HG03135 (cell line): ENCODE data around the gene ZNF880.
"Not testable (repeated sequence)": the region's sequence is repeated elsewhere in the genome, so short reads cannot be mapped to it uniquely, and the experiment has no call there.

ENCODE experiments used
- ATAC-seq: cut with Tn5 transposase; IDR thresholded peaks from one replicate; pipeline ENCODE4 v1.9.1; 2021; ENCODE audit warnings: mild to moderate bottlenecking, moderate library complexity; ENCODE audit not compliant: unreplicated experiment

ZNF880 gene

GRCh38 chr19:52369559-52370340 lies at the start of gene ZNF880:
Gene ZNF880 (plus strand): TSS chr19:52369923. CDS start chr19:52369966, 43 bp downstream.
- ATAC-seq, result peak; percentile 76

GRCh38 chr19:52322429-52322828 lies 47.3 kb upstream of the ZNF880 start:
- ATAC-seq, result no peak

GRCh38 chr19:52331757-52332156 lies 38.0 kb upstream of the ZNF880 start:
- ATAC-seq, result no peak

DNA sequence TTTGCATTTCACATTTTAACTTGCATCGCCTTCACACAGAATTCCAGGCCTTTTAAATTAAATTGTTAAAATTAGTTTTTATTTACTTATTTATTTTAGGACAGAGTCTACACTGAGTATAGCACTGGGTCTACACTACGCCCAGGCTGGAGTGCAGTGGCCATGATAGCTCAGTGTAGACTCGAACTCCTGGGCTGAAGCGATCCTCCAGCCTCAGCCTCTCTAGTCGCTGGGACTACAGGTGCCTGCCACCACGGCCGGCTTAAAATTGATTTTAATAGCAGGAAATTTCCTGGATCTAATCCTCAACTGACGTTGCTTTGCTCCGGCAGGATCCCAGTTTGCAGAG lies 34.0 kb upstream of the ZNF880 start:
- no peak for ATAC-seq

- peak; percentile 83 for ATAC-seq
Observed at GRCh38 chr19:52336117-52336790, 33.5 kb upstream of the ZNF880 start, which contains the start of gene ZNF610. Gene ZNF610 (plus strand): TSS chr19:52336243. CDS start chr19:52349173, 12,930 bp downstream.

DNA sequence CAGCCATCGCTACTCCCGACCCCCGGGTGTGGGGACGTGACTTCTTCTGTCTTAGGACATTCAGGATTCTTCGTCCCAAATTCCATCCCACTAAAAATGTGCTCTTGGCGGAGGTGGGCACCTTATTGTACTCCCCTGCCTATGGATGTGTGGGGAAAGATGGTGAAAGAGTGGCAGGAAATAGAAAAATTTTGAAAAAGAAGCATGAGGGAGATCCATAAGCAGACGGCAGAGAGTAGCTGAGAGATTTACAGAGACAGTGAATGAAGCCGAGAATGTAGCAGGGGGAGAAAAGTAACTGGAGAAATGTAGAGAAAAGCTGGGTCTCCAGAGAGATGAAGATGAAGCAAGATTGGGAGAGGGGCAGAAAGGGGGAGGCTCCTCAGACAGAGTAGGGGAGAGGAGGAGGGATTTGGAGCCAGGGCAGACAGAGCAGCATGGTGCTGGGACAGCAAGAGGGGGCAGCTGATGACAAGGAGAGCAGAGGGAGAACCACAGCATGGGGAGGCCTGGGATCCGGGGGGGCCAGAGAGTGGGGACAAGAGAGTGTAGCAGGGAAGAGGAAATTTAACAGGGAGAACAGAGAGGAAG lies 32.8 kb upstream of the ZNF880 start:
- no peak for ATAC-seq

DNA sequence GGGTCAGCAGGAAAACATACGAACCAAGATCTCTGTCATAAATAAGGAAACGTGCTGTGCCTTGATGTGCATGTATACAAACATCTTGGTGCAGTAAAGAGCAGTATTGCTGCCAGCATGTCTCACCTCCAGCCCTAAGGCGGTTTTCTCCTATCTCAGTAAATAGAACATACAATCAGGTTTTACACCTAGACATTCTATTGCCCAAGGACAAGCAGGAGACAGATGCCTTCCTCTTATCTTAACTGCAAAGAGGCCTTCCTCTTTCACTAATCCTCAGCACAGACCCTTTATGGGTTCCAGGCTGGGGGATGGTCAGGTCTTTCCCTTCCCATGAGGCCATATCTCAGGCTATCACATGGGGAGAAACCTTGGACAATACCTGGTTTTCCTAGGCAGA lies 30.7 kb upstream of the ZNF880 start:
- not testable (repeated sequence) for ATAC-seq

GRCh38 chr19:52343548-52343947 lies 26.2 kb upstream of the ZNF880 start:
- ATAC-seq, result no peak

DNA sequence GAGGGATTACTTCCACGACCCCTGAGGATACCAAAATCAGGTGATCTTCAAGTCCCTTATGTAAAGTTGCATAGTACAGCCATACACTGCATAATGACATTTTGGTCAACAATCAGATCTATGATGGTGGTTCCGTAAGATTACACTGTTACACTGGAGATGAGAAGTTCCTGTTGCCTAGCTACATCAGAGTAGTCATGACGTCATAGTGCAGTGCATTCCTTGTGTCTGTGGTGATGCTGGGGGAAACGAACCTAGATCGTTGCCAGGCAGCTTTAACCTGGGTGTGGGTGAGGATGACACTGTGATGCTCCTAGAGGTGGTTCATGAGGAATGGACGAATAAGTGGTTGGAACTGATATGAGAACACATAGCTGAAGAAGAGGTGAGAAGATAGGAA lies 24.6 kb upstream of the ZNF880 start:
- no peak for ATAC-seq

DNA sequence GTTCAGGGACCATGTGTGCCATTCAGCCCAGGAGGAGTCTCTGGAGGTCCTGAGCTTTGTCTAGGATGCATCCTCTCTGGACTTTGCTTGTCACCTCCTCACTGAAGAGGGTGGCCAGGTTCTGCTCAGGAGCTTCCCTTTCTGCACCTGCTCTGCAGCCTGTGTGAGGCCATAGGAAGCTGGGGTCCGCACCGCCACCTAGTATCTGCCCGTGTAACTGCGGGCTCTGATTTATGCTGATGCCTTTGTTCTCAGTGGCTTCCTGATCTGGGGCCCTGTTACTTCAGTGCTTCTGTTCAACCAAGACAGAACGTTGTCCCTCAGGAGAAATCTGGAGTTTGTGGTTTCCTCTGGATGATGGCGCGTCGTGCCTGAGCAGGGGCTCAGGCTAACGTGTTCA lies 18.2 kb upstream of the ZNF880 start:
- ATAC-seq, result no peak

GRCh38 chr19:52366414-52366824 lies 3.3 kb upstream of the ZNF880 start:
- no peak for ATAC-seq

- no peak for ATAC-seq
Observed at GRCh38 chr19:52370341-52370710, 603 bp downstream of the ZNF880 start.

GRCh38 chr19:52391135-52391534 lies 21.4 kb downstream of the ZNF880 start:
- ATAC-seq, result no peak

DNA sequence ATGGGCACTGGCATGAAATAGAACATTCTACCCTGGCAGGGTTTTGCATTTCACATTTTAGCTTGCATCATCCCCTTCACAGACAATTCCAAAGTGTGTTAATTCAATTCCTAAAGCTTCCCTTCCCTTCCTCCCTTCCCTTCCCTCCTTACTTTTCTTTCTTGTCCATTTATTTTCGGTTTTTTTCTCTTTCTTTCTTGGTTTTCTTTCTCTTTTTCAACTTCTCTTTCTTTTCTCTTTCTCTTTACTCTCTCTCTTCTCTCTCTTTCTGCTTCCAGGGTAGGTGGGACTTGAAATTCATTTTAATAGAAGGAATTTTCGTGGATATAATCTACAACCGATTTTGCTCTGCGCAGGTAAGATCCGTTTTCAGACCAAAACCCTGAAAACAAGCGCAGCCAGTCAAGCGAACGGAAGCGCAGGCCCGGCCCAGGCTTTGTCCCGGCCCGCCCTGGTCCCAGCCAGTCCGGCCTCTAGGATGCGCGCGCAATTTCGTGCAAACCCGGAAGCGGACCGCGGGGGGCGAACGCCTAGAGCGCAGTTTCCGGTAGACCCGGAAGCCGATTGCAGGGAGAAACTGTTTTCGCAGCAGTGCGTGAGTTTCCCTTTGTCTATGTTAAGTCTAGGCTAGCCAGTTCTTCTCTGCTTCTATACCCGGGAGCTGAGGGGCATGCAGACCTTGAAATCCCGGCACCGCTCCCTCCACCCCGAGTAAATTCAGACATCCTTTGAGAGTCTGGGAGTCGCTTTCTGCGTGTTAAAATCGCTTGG lies 27.8 kb downstream of the ZNF880 start, which contains the start of gene ZNF528:
Gene ZNF528, plus strand, starts transcription at position 540 of the 771 bp plus-strand sequence. CDS start 4,165 bp downstream, outside the sequence.
- peak; percentile 92 for ATAC-seq

- ATAC-seq, result no peak
Observed at GRCh38 chr19:52398081-52398441, 28.3 kb downstream of the ZNF880 start.

GRCh38 chr19:52410276-52410675 lies 40.6 kb downstream of the ZNF880 start:
- no peak for ATAC-seq

DNA sequence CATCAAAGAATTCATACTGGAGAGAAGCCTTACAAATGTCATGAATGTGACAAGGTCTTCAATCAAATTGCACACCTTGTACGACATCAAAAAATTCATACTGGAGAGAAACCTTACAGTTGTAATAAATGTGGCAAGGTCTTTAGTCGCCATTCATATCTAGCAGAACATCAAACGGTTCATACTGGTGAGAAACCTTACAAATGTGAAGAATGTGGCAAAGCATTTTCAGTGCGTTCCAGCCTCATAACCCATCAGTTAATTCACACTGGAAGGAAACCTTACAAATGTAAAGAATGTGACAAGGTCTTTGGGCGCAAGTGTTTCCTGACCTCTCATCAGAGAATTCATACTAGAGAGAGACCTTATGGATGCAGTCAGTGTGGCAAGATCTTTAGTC lies 46.0 kb downstream of the ZNF880 start:
- ATAC-seq, result no peak

DNA sequence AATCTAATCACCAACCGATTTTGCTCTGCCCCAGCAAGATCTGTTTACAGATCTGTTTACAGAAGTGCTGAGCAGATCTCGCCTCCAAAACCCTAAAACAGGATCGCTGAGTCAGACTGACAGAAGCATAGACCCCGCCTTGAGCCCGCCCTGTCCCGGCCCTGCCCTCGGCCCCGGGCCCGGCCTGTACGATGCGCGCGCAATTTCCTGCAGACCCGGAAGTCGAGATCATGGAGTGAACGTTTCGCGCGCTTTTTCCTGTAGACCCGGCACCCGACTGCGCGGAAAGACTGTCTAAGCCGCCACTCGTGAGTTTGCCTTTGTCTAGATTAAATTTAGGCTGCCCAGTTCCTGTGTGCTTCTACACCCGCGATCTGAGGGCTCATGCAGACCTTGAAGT lies 59.2 kb downstream of the ZNF880 start, which contains the start of gene ZNF534:
Gene ZNF534, plus strand, starts transcription at position 212 of the 400 bp plus-strand sequence. CDS start 2,327 bp downstream, outside the sequence.
- no peak for ATAC-seq
